OCI-LY1 (cell line): ENCODE measurements around the gene DYNC1I1.

ENCODE experiments used
- H2AFZ ChIP-seq: fragments of 200-600 bp; sonication (generic), shearing (Covaris generic); 2 replicates; pipeline ENCODE4 v1.6.0; 2014; ENCODE audit warnings: antibody characterized with exemption, mild to moderate bottlenecking, low read length
- H3F3A ChIP-seq: fragments of 200-600 bp; sonication (generic), shearing (Covaris generic); 2 replicates; pipeline ENCODE4 v1.6.0; 2014; ENCODE audit warnings: mild to moderate bottlenecking, antibody characterized with exemption, low read length, moderate library complexity; ENCODE audit not compliant: insufficient read depth
- H3K27ac ChIP-seq: fragments of 200-600 bp; sonication (generic); 2 replicates; pipeline ENCODE4 v1.5.1; 2014; ENCODE audit warnings: low read length, mixed run types, mild to moderate bottlenecking, low read depth; ENCODE audit not compliant: poor library complexity, severe bottlenecking
- H3K27me3 ChIP-seq: fragments of 200-600 bp; sonication (generic); 2 replicates; pipeline ENCODE4 v1.6.0; 2014; ENCODE audit warnings: antibody characterized with exemption, mild to moderate bottlenecking, low read length, moderate library complexity; ENCODE audit not compliant: insufficient read depth
- H3K36me3 ChIP-seq: fragments of 200-600 bp; sonication (generic); 2 replicates; pipeline ENCODE4 v1.6.1; 2014; ENCODE audit warnings: mild to moderate bottlenecking, antibody characterized with exemption, low read length, moderate library complexity, mixed read lengths; ENCODE audit not compliant: insufficient read depth
- H3K4me1 ChIP-seq: fragments of 200-600 bp; sonication (generic); 2 replicates; pipeline ENCODE4 v1.5.1; 2014; ENCODE audit warnings: mild to moderate bottlenecking, low read length, moderate library complexity; ENCODE audit not compliant: insufficient read depth, severe bottlenecking
- H3K4me2 ChIP-seq: fragments of 200-600 bp; sonication (generic), shearing (Covaris generic); 2 replicates; pipeline ENCODE4 v1.6.1; 2014; ENCODE audit warnings: low read length
- H3K4me3 ChIP-seq: fragments of 200-600 bp; sonication (generic); 2 replicates; pipeline ENCODE4 v1.5.1; 2014; ENCODE audit warnings: low read length, low read depth, mild to moderate bottlenecking, mixed read lengths; ENCODE audit not compliant: poor library complexity, severe bottlenecking
- H3K79me2 ChIP-seq: fragments of 200-600 bp; shearing (Covaris generic); 2 replicates; pipeline ENCODE4 v1.6.1; 2016; ENCODE audit warnings: mixed run types, low read length, mixed read lengths; ENCODE audit not compliant: insufficient read depth
- H3K9ac ChIP-seq: fragments of 200-600 bp; sonication (generic), shearing (Covaris generic); 2 replicates; pipeline ENCODE4 v1.6.1; 2014; ENCODE audit warnings: mild to moderate bottlenecking, low read length, mixed read lengths
- H3K9me2 ChIP-seq: fragments of 200-600 bp; sonication (generic), shearing (Covaris generic); 2 replicates; pipeline ENCODE4 v1.6.1; 2014; ENCODE audit warnings: low read depth, mild to moderate bottlenecking, low read length, mixed read lengths
- H3K9me3 ChIP-seq: fragments of 200-600 bp; shearing (Covaris generic); 2 replicates; pipeline ENCODE4 v1.6.1; 2014; ENCODE audit warnings: low read length, mixed read lengths
- H4K20me1 ChIP-seq: fragments of 200-600 bp; sonication (generic), shearing (Covaris generic); 2 replicates; pipeline ENCODE4 v1.6.0; 2016; ENCODE audit warnings: mild to moderate bottlenecking, low read length; ENCODE audit not compliant: insufficient read depth
- EZH2 ChIP-seq: fragments of 200-600 bp; sonication (generic), shearing (Covaris generic); IDR thresholded peaks from 2 replicates; pipeline ENCODE4 v1.8.0; 2017; ENCODE audit warnings: borderline replicate concordance, mixed run types, mild to moderate bottlenecking, antibody characterized with exemption, low read length, moderate library complexity, mixed read lengths
- TF ChIP-seq, protein P1 (sequence below): fragments of 200-600 bp; sonication (generic), shearing (Covaris generic); IDR thresholded peaks from 2 replicates; pipeline ENCODE4 v1.5.1; 2017; ENCODE audit warnings: mild to moderate bottlenecking, antibody characterized with exemption, low read length, moderate library complexity, mixed read lengths

DYNC1I1 gene

DNA sequence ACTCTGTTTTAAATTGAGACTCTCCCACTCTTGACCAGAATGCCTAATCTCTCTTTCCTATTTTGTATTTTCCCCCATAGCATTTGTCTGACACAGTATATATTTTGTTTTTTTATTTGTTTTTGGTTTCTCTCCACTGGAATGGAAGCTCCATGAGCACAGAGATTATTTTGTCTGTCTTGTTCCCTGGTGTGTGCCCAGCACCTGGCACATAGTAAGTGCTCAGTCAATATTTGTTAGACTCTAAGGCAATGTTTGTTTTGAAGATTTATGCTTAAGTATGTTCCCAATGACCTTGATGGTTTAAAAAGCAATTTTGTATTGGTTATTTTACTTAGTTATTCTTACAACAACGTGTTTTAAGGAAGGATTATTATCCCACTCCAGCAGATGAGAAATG is 201.8 kb downstream of the DYNC1I1 start:
- no peaks in the 10 kb centered on the region for H3F3A ChIP-seq
- no peak overlapping the region for H3K4me3 ChIP-seq
- H3K9me2 ChIP-seq, result no peaks in the 10 kb centered on the region
- TF ChIP-seq, protein P1, sequence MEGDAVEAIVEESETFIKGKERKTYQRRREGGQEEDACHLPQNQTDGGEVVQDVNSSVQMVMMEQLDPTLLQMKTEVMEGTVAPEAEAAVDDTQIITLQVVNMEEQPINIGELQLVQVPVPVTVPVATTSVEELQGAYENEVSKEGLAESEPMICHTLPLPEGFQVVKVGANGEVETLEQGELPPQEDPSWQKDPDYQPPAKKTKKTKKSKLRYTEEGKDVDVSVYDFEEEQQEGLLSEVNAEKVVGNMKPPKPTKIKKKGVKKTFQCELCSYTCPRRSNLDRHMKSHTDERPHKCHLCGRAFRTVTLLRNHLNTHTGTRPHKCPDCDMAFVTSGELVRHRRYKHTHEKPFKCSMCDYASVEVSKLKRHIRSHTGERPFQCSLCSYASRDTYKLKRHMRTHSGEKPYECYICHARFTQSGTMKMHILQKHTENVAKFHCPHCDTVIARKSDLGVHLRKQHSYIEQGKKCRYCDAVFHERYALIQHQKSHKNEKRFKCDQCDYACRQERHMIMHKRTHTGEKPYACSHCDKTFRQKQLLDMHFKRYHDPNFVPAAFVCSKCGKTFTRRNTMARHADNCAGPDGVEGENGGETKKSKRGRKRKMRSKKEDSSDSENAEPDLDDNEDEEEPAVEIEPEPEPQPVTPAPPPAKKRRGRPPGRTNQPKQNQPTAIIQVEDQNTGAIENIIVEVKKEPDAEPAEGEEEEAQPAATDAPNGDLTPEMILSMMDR, result no peak
- TF ChIP-seq EZH2, result no peak
- no peak overlapping the region for H2AFZ ChIP-seq
- H3K27me3 ChIP-seq, result no peaks in the 10 kb centered on the region
- no peak overlapping the region for H3K9ac ChIP-seq
- no peak overlapping the region for H3K27ac ChIP-seq
- H3K4me1 ChIP-seq, result no peaks in the 10 kb centered on the region
- no peaks in the 10 kb centered on the region for H3K36me3 ChIP-seq
- H3K9me3 ChIP-seq, result no peaks in the 10 kb centered on the region
- H3K79me2 ChIP-seq, result no peaks in the 10 kb centered on the region
- H4K20me1 ChIP-seq, result no peaks in the 10 kb centered on the region
- H3K4me2 ChIP-seq, result no peak overlapping the region

DNA sequence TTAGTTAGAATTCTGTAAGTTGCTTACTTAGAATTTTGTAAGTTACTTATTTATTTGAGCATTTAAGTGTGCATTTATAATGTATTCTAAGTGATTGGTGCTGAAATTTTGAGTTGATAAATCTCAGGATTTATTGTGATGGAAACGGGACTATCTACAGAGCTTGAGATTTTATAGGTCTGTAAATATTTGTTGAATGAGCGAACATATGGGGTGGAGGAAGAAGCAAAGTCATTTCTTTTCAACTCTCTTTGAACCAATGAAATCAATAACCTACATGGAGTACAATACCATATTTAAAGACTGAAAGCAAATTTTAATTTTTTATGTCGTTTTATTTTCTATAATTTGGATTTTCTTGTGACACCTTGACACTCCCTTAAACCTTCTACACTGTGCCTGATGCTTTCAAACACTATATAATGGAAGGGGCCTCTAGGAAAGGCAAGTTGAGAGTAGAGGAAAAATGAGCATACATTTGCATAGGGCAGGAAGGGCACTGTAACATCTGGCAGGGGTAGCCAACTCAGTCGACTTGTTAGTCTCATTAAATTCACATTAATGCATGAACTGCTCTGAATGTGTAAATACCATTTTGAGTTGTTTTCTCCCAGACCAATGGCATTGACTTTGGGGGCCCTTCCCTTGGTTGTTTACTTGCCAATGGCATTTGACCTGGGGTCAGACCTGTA is 204.2 kb downstream of the DYNC1I1 start:
- no peaks in the 10 kb centered on the region for H3K79me2 ChIP-seq
- H3K9me3 ChIP-seq, result no peaks in the 10 kb centered on the region
- H3K36me3 ChIP-seq, result no peaks in the 10 kb centered on the region
- no peak overlapping the region for H3K27ac ChIP-seq
- no peaks in the 10 kb centered on the region for H4K20me1 ChIP-seq
- no peak overlapping the region for H3K9ac ChIP-seq
- H3K4me3 ChIP-seq, result no peak overlapping the region
- no peaks in the 10 kb centered on the region for H3K27me3 ChIP-seq
- H3K4me2 ChIP-seq, result no peak overlapping the region
- H3K4me1 ChIP-seq, result no peaks in the 10 kb centered on the region
- no peaks in the 10 kb centered on the region for H3F3A ChIP-seq
- no peak overlapping the region for H2AFZ ChIP-seq
- TF ChIP-seq EZH2, result no peak
- TF ChIP-seq, protein P1, result no peak
- H3K9me2 ChIP-seq, result no peaks in the 10 kb centered on the region

DNA sequence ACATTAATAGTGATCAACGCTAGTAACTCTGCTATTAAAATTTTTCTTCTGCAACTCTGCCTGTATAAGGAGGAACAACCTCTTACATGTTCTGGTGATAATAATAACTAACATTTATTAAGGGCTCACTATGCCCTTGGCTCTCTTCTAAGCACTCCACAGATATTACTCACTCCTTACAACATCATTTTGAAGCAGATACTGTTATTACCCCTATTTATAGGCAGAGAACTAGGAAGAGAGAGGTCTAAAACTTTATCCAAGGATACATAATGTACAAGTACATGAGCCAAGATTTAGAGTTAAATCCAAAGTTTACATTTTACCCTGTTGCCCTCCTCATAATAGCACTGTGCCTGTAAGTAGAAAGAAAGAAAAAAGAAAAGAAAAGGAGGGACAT is 205.6 kb downstream of the DYNC1I1 start:
- Histone ChIP-seq H2AFZ (no peak overlapping the region), H3K79me2 (no peaks in the 10 kb centered on the region), H3F3A (no peaks in the 10 kb centered on the region), H3K4me3 (no peak overlapping the region), H3K9me3 (no peaks in the 10 kb centered on the region), H3K36me3 (no peaks in the 10 kb centered on the region), H4K20me1 (no peaks in the 10 kb centered on the region), H3K9ac (no peak overlapping the region), H3K4me1 (no peaks in the 10 kb centered on the region), H3K27me3 (no peaks in the 10 kb centered on the region), H3K9me2 (no peaks in the 10 kb centered on the region), H3K4me2 (no peak overlapping the region), H3K27ac (no peak overlapping the region)
- TF ChIP-seq, protein P1, result no peak
- TF ChIP-seq EZH2, result no peak
